ENCODE results near the gene TIMM10B. TPM values are rescaled to one million over a fixed set of nuclear protein-coding genes. Genes with fewer than 3 reads are reported as not detected.

Gene TIMM10B
- total and polyA plus RNA-seq, 2 of the 13 experiments (the other 11 are each of a cell fraction or from before 2014, with no cell fraction given), result 34.9 to 39.5 TPM

DNA sequence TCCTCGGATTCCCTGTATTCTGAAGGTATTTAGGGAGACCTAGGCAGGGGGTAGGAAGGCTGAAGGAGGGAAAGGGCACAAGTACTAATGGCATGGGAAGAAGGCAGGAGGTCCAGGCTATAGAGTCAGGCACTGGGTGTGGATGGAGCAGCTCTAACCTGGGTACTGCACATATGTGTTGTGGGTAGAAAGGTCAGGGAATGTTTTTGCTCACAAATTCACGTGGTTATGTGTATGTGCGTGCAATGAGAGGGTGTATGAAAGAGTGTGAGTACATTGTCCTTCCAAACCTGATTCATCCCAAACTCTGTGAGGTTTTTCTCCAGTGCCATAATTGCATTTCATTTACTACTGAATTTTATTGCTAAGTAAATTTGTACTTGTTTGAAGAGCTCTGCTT, 39.0 kb downstream of the TIMM10B start:
- H3K9ac ChIP-seq (ENCODE audit: insufficient read depth, low read depth, low read length), result no peak overlapping the region
- H3K4me2 ChIP-seq (ENCODE audit: low read depth, low read length), result no peak overlapping the region
- ATAC-seq (no peak), FAIRE-seq (no peak), DNase-seq (ENCODE audit: low spot score) (no peak)
- H3K79me2 ChIP-seq (ENCODE audit: insufficient read depth, low read length), result no peaks in the 10 kb centered on the region
- H2AFZ ChIP-seq (ENCODE audit: low read length), result no peak overlapping the region
- peaks cover 2 to 4% of the 10 kb centered on the region in 2 experiments; a peak in 2 of 5 replicates for H3K36me3 ChIP-seq (replicated peaks in 1 of 2; ENCODE audit: control insufficient read depth in 1 of 2, insufficient read depth in 2 of 2, low read length in 2 of 2)
- no peak overlapping the region for H3K27ac ChIP-seq (ENCODE audit: extremely low read length, insufficient read depth, low read length)
- H3K9me3 ChIP-seq (ENCODE audit: low read length), result no peaks in the 10 kb centered on the region
- H3K4me1 ChIP-seq (ENCODE audit: insufficient read depth, low read length), result no peaks in the 10 kb centered on the region
- BruUV-seq (replicated peaks), result no TSS peak
- ChIA-PET CTCF (ENCODE audit: low intra/inter-chr PET ratio, low total read pairs) (no interaction called here), POLR2A (interaction anchor here (1.5 kb wide), 1 partner anchor 15 kb away, joined by 3 read pairs; no protein-coding TSS in a partner anchor)
- no peaks in the 10 kb centered on the region for H3K27me3 ChIP-seq (ENCODE audit: control insufficient read depth in 1 of 2, insufficient read depth in 2 of 2, low read length in 2 of 2)
- no peaks in the 10 kb centered on the region for H4K20me1 ChIP-seq (ENCODE audit: insufficient read depth, low read length)
- intact Hi-C loops (cut with micrococcal nuclease; ENCODE audit: unreplicated experiment) (no loop called here), in situ Hi-C loops (cut with HindIII; ENCODE audit: extremely low pct_ligation_motif_present, low pct_unique_long_range_greater_than_20kb) (no loop called here)
- no peak overlapping the region for H3K4me3 ChIP-seq (replicated peaks in 1 of 3; ENCODE audit: insufficient read depth in 1 of 3, low read depth in 2 of 3, low read length in 3 of 3)
- WGBS (ENCODE audit: low lambda C conversion rate), result 90% methylated on average over 3 of the region's 3 CpGs
- TF ChIP-seq, protein P1, sequence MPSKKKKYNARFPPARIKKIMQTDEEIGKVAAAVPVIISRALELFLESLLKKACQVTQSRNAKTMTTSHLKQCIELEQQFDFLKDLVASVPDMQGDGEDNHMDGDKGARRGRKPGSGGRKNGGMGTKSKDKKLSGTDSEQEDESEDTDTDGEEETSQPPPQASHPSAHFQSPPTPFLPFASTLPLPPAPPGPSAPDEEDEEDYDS (CRISPR knock-in tag; IDR thresholded peaks at IDR 0.05), result no peak
- TF ChIP-seq, protein P2, sequence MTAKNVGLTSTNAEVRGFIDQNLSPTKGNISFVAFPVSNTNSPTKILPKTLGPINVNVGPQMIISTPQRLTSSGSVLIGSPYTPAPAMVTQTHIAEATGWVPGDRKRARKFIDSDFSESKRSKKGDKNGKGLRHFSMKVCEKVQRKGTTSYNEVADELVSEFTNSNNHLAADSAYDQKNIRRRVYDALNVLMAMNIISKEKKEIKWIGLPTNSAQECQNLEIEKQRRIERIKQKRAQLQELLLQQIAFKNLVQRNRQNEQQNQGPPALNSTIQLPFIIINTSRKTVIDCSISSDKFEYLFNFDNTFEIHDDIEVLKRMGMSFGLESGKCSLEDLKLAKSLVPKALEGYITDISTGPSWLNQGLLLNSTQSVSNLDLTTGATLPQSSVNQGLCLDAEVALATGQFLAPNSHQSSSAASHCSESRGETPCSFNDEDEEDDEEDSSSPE (CRISPR knock-in tag; IDR thresholded peaks at IDR 0.05), result no peak
- TF ChIP-seq, protein P3, sequence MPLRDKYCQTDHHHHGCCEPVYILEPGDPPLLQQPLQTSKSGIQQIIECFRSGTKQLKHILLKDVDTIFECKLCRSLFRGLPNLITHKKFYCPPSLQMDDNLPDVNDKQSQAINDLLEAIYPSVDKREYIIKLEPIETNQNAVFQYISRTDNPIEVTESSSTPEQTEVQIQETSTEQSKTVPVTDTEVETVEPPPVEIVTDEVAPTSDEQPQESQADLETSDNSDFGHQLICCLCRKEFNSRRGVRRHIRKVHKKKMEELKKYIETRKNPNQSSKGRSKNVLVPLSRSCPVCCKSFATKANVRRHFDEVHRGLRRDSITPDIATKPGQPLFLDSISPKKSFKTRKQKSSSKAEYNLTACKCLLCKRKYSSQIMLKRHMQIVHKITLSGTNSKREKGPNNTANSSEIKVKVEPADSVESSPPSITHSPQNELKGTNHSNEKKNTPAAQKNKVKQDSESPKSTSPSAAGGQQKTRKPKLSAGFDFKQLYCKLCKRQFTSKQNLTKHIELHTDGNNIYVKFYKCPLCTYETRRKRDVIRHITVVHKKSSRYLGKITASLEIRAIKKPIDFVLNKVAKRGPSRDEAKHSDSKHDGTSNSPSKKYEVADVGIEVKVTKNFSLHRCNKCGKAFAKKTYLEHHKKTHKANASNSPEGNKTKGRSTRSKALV (CRISPR knock-in tag; IDR thresholded peaks at IDR 0.05), result no peak
- TF ChIP-seq MTA3 (CRISPR knock-in tag; IDR thresholded peaks at IDR 0.05), result no peak
- no peak for TF ChIP-seq HES4 (CRISPR knock-in tag; IDR thresholded peaks at IDR 0.05; ENCODE audit: borderline replicate concordance)
- TF ChIP-seq ZC3H13 (CRISPR knock-in tag; IDR thresholded peaks at IDR 0.05), result no peak
- no peak for TF ChIP-seq ZSCAN21 (CRISPR knock-in tag; IDR thresholded peaks at IDR 0.05; ENCODE audit: borderline replicate concordance)
- TF ChIP-seq ZNF446 (CRISPR knock-in tag; IDR thresholded peaks at IDR 0.05), result no peak
- TF ChIP-seq ZNF720 (CRISPR knock-in tag; IDR thresholded peaks at IDR 0.05), result no peak
- TF ChIP-seq, protein P4, sequence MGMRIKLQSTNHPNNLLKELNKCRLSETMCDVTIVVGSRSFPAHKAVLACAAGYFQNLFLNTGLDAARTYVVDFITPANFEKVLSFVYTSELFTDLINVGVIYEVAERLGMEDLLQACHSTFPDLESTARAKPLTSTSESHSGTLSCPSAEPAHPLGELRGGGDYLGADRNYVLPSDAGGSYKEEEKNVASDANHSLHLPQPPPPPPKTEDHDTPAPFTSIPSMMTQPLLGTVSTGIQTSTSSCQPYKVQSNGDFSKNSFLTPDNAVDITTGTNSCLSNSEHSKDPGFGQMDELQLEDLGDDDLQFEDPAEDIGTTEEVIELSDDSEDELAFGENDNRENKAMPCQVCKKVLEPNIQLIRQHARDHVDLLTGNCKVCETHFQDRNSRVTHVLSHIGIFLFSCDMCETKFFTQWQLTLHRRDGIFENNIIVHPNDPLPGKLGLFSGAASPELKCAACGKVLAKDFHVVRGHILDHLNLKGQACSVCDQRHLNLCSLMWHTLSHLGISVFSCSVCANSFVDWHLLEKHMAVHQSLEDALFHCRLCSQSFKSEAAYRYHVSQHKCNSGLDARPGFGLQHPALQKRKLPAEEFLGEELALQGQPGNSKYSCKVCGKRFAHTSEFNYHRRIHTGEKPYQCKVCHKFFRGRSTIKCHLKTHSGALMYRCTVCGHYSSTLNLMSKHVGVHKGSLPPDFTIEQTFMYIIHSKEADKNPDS (CRISPR knock-in tag; IDR thresholded peaks at IDR 0.05), result no peak
- TF ChIP-seq ZNF354B (CRISPR knock-in tag; IDR thresholded peaks at IDR 0.05), result no peak
- TF ChIP-seq HDAC1 (CRISPR knock-in tag; IDR thresholded peaks at IDR 0.05), result no peak
- TF ChIP-seq TRAFD1 (CRISPR knock-in tag; IDR thresholded peaks at IDR 0.05; ENCODE audit: borderline replicate concordance), result no peak
